ENCODE measurements around the gene USF1. TPM values are rescaled to one million over a fixed set of nuclear protein-coding genes. Genes with fewer than 3 reads are reported as not detected.

Gene USF1
- total and polyA plus RNA-seq, 9 of the 15 experiments (the other 6 are each of a cell fraction or from before 2014, with no cell fraction given), result 7.4 to 60.2 (median 54.2) TPM

- TF ChIP-seq THRA (IDR thresholded peaks at IDR 0.05) (no peak), POLR2H (tag; IDR thresholded peaks at IDR 0.05; ENCODE audit: low read depth) (peak; percentile 93), ATF1 (CRISPR knock-in tag; IDR thresholded peaks at IDR 0.05) (no peak), ATF1 (tag; IDR thresholded peaks at IDR 0.05) (peak; percentile 77), RBM17 (IDR thresholded peaks at IDR 0.05; ENCODE audit: borderline replicate concordance, low read depth, low read length) (no peak), PTTG1 (tag; IDR thresholded peaks at IDR 0.05; ENCODE audit: low read depth) (0 out of 2 replicates have a peak, but pooled peaks have one; percentile 22)
- TF ChIP-seq, protein P1, sequence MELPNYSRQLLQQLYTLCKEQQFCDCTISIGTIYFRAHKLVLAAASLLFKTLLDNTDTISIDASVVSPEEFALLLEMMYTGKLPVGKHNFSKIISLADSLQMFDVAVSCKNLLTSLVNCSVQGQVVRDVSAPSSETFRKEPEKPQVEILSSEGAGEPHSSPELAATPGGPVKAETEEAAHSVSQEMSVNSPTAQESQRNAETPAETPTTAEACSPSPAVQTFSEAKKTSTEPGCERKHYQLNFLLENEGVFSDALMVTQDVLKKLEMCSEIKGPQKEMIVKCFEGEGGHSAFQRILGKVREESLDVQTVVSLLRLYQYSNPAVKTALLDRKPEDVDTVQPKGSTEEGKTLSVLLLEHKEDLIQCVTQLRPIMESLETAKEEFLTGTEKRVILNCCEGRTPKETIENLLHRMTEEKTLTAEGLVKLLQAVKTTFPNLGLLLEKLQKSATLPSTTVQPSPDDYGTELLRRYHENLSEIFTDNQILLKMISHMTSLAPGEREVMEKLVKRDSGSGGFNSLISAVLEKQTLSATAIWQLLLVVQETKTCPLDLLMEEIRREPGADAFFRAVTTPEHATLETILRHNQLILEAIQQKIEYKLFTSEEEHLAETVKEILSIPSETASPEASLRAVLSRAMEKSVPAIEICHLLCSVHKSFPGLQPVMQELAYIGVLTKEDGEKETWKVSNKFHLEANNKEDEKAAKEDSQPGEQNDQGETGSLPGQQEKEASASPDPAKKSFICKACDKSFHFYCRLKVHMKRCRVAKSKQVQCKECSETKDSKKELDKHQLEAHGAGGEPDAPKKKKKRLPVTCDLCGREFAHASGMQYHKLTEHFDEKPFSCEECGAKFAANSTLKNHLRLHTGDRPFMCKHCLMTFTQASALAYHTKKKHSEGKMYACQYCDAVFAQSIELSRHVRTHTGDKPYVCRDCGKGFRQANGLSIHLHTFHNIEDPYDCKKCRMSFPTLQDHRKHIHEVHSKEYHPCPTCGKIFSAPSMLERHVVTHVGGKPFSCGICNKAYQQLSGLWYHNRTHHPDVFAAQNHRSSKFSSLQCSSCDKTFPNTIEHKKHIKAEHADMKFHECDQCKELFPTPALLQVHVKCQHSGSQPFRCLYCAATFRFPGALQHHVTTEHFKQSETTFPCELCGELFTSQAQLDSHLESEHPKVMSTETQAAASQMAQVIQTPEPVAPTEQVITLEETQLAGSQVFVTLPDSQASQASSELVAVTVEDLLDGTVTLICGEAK (IDR thresholded peaks at IDR 0.05), result peak; percentile 98
- TF ChIP-seq, protein P1 (CRISPR knock-in tag; IDR thresholded peaks at IDR 0.05), result no peak
- TF ChIP-seq, protein P2, sequence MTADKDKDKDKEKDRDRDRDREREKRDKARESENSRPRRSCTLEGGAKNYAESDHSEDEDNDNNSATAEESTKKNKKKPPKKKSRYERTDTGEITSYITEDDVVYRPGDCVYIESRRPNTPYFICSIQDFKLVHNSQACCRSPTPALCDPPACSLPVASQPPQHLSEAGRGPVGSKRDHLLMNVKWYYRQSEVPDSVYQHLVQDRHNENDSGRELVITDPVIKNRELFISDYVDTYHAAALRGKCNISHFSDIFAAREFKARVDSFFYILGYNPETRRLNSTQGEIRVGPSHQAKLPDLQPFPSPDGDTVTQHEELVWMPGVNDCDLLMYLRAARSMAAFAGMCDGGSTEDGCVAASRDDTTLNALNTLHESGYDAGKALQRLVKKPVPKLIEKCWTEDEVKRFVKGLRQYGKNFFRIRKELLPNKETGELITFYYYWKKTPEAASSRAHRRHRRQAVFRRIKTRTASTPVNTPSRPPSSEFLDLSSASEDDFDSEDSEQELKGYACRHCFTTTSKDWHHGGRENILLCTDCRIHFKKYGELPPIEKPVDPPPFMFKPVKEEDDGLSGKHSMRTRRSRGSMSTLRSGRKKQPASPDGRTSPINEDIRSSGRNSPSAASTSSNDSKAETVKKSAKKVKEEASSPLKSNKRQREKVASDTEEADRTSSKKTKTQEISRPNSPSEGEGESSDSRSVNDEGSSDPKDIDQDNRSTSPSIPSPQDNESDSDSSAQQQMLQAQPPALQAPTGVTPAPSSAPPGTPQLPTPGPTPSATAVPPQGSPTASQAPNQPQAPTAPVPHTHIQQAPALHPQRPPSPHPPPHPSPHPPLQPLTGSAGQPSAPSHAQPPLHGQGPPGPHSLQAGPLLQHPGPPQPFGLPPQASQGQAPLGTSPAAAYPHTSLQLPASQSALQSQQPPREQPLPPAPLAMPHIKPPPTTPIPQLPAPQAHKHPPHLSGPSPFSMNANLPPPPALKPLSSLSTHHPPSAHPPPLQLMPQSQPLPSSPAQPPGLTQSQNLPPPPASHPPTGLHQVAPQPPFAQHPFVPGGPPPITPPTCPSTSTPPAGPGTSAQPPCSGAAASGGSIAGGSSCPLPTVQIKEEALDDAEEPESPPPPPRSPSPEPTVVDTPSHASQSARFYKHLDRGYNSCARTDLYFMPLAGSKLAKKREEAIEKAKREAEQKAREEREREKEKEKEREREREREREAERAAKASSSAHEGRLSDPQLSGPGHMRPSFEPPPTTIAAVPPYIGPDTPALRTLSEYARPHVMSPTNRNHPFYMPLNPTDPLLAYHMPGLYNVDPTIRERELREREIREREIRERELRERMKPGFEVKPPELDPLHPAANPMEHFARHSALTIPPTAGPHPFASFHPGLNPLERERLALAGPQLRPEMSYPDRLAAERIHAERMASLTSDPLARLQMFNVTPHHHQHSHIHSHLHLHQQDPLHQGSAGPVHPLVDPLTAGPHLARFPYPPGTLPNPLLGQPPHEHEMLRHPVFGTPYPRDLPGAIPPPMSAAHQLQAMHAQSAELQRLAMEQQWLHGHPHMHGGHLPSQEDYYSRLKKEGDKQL (CRISPR knock-in tag; IDR thresholded peaks at IDR 0.05; ENCODE audit: borderline replicate concordance), result no peak
These were observed at the start of gene USF1 (continued) for GRCh38 chr1:161045736-161046604.
